Muscle layer of colon (tissue), 2 donors: ENCODE measurements around the gene ATP9B.

Source experiments
- H3K27ac ChIP-seq: one replicate; pipeline ENCODE4 v1.7.0; 2013; ENCODE audit warnings: low read depth, mild to moderate bottlenecking, low read length, moderate library complexity
- H3K27me3 ChIP-seq, 2 donors: one replicate each; pipeline ENCODE4 v1.7.0; 2013; ENCODE audit warnings: low read length in 2 of 2, mild to moderate bottlenecking in 2 of 2; ENCODE audit not compliant: insufficient read depth in 2 of 2, control insufficient read depth in 1 of 2
- H3K36me3 ChIP-seq: one replicate; pipeline ENCODE4 v1.7.0; 2013; ENCODE audit warnings: mild to moderate bottlenecking, low read length; ENCODE audit not compliant: insufficient read depth
- H3K4me1 ChIP-seq: one replicate; pipeline ENCODE4 v1.7.0; 2013; ENCODE audit warnings: mild to moderate bottlenecking, low read length; ENCODE audit not compliant: insufficient read depth
- H3K4me3 ChIP-seq, 2 donors: one replicate each; pipeline ENCODE4 v1.7.0; 2013; ENCODE audit warnings: low read length in 2 of 2, low read depth in 1 of 2, mild to moderate bottlenecking in 1 of 2, moderate library complexity in 1 of 2
- H3K9ac ChIP-seq: one replicate; pipeline ENCODE4 v1.7.0; 2013; ENCODE audit warnings: low read length
- H3K9me3 ChIP-seq: one replicate; pipeline ENCODE4 v1.7.0; 2013; ENCODE audit warnings: mild to moderate bottlenecking, low read length
- donor health status: abdominal sarcoma.
- donor health status: Adenocarcinoma of cecum.

ATP9B gene

DNA sequence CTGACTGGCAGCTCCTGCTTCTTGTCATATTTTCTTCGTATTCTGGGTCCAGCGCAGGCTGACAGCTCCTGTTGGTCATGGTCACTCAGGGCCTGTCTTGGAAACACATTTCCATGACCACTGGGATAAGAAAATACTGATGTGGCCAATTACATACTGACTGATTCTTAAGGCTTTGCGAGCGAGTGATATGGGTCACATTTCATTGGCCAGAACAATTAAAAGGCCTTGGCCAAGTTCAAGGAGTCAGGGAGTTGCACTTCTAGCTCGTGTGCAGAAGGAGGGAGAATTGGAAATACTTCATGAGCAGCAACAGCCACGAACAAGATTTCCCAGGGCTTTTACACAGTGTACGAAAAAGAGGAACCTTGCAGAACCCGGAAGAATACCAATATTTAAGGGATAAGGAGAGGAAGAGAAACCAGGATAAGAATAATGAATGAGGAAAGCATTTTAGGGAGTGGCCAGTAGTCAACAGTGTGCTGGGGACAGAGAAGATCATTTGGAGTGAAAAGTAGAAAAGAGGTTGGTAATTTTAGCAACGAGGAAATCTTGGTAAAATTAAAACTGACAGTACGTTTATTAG, 149.5 kb downstream of the ATP9B start:
- Histone ChIP-seq H3K4me1 (peaks cover 4% of the 10 kb centered on the region), H3K27ac (no peak overlapping the region), H3K4me3 (no peak overlapping the region), H3K9me3 (no peaks in the 10 kb centered on the region), H3K27me3 (no peaks in the 10 kb centered on the region), H3K9ac (no peak overlapping the region), H3K36me3 (no peaks in the 10 kb centered on the region)

DNA sequence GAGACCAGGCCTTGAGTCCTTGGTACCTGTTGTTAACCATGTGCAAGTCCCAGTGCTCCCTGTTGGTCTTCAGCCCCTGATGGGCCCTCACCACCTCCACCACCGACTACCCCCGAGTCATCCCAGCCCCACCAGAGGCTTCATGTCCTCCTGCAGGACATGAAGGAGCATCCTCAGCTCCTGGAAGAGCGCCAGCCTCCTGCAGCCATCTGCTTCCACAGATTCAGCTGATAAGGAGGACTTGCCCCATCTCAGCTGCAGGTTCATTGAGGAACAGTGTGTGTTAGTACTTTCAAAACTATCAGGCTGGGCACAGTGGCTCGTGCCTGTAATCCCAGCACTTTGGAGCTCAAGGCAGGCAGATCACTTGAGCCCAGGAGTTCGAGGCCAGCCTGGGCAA, 151.9 kb downstream of the ATP9B start:
- Histone ChIP-seq H3K4me1 (peaks cover 4% of the 10 kb centered on the region), H3K9me3 (no peaks in the 10 kb centered on the region), H3K4me3 (no peak overlapping the region), H3K36me3 (no peaks in the 10 kb centered on the region), H3K27me3 (no peaks in the 10 kb centered on the region), H3K9ac (no peak overlapping the region), H3K27ac (no peak overlapping the region)

DNA sequence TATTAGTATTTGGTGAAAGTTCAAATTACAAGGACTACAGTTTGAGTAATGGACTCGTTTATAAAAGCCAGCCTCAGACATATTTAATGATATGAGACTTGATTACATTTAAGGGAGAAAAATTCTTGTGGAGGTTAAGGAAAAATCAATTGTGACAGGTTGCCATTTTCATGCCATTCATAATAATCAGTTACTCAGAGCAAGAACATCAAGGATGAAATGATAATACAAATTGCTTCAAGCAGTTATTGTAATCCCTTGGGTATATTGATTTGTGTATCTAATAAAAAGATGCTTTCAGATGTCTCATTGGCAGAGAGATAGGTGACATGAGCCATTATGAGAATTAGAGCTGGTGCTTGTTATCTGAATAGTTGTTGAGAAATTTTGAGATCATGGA, 153.6 kb downstream of the ATP9B start:
- Histone ChIP-seq H3K27ac (no peak overlapping the region), H3K9me3 (no peaks in the 10 kb centered on the region), H3K27me3 (no peaks in the 10 kb centered on the region), H3K4me1 (peaks cover 1% of the 10 kb centered on the region), H3K36me3 (no peaks in the 10 kb centered on the region), H3K4me3 (no peak overlapping the region), H3K9ac (no peak overlapping the region)

DNA sequence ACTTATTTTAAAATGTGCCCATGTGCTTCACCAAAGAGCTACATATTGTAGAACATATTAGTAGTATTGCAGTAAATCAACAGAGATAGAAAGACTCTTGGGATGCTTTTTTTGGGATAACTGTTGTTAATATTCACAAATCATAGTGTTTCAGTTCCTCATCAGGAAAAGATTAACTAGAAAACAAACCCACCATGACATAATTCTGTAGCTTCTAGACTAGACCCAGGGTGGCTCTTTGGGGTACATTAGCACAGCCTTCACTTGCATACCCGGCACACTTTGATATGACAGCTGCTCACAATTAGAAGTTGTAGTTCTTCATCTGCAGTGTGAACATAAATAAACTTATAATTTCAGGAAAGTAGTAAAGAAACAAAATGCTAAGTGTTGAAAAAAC, 154.2 kb downstream of the ATP9B start:
- Histone ChIP-seq H3K27ac (no peak overlapping the region), H3K4me3 (no peak overlapping the region), H3K9me3 (no peaks in the 10 kb centered on the region), H3K4me1 (no peaks in the 10 kb centered on the region), H3K9ac (no peak overlapping the region), H3K36me3 (no peaks in the 10 kb centered on the region), H3K27me3 (no peaks in the 10 kb centered on the region)

DNA sequence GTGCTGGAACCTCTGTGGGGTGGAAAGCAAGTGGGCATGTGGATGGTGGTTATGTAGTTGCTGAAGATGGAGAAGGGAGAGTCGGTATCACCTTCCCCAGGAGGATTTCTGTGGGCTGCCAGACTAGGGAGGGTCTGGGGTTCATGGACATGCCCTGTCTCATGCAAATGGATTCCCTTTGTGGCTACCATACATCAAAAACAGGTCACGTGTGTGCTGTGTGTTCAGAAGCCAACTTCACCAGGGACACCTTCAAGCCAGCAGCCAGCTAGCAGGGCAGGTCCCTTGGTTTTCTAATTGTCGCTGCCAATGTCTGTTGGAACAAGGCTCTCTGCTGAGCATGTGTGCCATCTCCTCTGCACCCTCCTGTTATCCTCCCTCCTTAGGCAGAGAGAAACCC, 155.2 kb downstream of the ATP9B start:
- Histone ChIP-seq H3K9me3 (no peaks in the 10 kb centered on the region), H3K4me3 (no peak overlapping the region), H3K27ac (no peak overlapping the region), H3K27me3 (no peaks in the 10 kb centered on the region), H3K9ac (no peak overlapping the region), H3K36me3 (no peaks in the 10 kb centered on the region), H3K4me1 (no peaks in the 10 kb centered on the region)

DNA sequence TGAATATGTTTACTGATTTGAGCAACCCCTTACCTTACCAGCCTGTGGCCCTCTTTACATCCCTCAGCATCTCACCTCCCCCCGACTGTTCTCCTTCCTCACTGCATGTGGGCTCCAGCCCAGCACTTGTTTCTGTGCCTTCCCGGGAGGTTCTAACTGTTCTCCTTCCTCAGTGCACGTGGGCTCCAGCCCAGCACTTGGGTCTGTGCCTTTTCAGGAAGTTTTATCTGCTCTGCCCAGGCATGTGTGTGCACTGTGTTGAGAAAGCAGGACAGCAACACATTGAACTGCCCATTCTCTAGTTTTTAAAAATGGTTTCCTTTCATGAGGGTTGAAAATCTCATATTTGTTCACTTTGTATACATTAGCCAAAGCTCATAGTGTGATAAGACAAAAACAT, 158.4 kb downstream of the ATP9B start:
- H3K9ac ChIP-seq: no peak overlapping the region
- no peak overlapping the region for H3K27ac ChIP-seq
- H3K27me3 ChIP-seq: no peaks in the 10 kb centered on the region
- no peak overlapping the region for H3K4me3 ChIP-seq
- no peaks in the 10 kb centered on the region for H3K36me3 ChIP-seq
- H3K4me1 ChIP-seq: no peaks in the 10 kb centered on the region
- no peaks in the 10 kb centered on the region for H3K9me3 ChIP-seq

DNA sequence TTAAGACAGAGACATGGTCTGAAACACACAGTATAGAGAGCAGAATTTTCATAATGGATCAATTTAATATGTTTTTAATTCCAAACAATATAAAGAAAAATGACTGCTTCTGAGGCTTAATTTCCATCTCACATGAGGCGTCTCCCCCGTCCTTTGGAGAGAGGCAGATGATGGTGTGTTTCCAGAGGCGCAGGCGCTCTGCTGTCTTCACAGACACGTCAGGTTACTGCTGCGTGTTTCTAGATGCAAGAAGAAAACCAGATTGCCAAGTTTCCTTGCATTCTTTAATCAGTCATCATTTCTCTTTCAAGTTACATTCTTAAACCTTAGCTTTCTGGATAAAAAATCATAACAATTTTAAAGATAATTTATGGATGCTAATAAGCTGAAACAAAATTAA, 160.2 kb downstream of the ATP9B start:
- H3K9ac ChIP-seq: no peak overlapping the region
- H3K4me3 ChIP-seq: no peak overlapping the region
- no peaks in the 10 kb centered on the region for H3K27me3 ChIP-seq
- H3K9me3 ChIP-seq: no peaks in the 10 kb centered on the region
- no peaks in the 10 kb centered on the region for H3K4me1 ChIP-seq
- no peaks in the 10 kb centered on the region for H3K36me3 ChIP-seq
- H3K27ac ChIP-seq: no peak overlapping the region

DNA sequence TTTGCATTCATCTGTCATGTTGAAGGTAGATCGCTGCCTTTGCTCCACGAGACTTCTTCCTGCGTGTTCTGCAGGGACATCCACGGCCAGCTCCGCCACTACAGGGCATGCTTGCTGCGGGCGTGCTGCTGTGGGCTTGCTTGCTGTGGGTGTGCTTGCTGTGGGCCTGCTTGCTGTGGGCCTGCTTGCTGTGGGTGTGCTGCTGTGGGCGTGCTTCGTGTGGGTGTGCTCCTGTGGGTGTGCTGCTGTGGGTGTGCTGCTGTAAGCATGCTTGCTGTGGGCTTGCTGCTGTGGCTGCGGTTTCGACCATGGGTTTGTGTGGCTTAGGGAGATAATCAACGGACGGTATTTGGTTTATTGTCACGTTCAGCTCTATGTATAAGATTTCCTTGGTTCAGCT, 165.2 kb downstream of the ATP9B start:
- no peaks in the 10 kb centered on the region for H3K27me3 ChIP-seq
- no peak overlapping the region for H3K4me3 ChIP-seq
- H3K4me1 ChIP-seq: no peaks in the 10 kb centered on the region
- no peak overlapping the region for H3K9ac ChIP-seq
- H3K9me3 ChIP-seq: no peaks in the 10 kb centered on the region
- no peaks in the 10 kb centered on the region for H3K36me3 ChIP-seq
- H3K27ac ChIP-seq: no peak overlapping the region

DNA sequence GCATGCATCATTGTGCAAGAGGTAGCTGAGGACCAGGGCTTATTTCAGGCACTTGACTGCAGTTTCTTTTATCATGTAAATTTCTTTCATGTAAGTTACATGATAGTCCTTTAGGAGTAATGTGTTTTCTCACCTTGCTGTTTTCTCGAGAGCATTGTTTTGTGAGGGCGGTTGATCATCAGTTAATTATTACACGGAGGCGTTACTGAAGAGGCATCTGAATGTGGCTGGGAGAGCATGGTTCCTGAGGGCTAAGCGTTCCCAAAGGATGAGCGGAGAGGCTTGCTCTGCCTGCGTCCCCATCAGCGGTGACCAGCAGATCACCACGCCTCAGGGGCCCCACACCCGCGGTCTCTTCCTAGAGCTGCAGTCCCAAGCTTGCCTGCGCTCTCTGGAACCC, 170.4 kb downstream of the ATP9B start:
- Histone ChIP-seq H3K4me1 (no peaks in the 10 kb centered on the region), H3K27ac (no peak overlapping the region), H3K36me3 (no peaks in the 10 kb centered on the region), H3K9ac (no peak overlapping the region), H3K9me3 (no peaks in the 10 kb centered on the region), H3K4me3 (no peak overlapping the region), H3K27me3 (no peaks in the 10 kb centered on the region)

DNA sequence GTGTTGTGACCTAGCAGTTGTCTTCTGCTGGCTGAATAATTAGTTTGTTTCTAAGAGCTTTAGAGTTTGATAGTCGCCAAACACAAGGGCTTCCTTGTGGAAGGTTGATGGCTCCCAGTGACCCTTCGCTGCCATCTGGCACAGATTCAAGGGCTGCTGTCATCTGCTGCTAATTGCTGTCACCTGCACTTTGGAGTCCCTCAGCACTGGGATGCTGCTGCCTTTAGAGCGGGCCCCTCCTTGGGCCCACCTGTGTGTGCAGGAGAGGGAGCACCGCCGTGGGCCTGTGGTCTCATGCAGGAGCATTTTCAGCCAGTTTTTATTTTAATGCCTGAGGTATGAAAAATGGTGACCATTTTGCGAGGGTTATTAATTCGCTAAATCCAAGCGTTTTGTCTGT, 172.6 kb downstream of the ATP9B start:
- H3K27me3 ChIP-seq: no peaks in the 10 kb centered on the region
- no peaks in the 10 kb centered on the region for H3K4me1 ChIP-seq
- no peaks in the 10 kb centered on the region for H3K9me3 ChIP-seq
- H3K27ac ChIP-seq: no peak overlapping the region
- H3K4me3 ChIP-seq: no peak overlapping the region
- no peak overlapping the region for H3K9ac ChIP-seq
- no peaks in the 10 kb centered on the region for H3K36me3 ChIP-seq

DNA sequence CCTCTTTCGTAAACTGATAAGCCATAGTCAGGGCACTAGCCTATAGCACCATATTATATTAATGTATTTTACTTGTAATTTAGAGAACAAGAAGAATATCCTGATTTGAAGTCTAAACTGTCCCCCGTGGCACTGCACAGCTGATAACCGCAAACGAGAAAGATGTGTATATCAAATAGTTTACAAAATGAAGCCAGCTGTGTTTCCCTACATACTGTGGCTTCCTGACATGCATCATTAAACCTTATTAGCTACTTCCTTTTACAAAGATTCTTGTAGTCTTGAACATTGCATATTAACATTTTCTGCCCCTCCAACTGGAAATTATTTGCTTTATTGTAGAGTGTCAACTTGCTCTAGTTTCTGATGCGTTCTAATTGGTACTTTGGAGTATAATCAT, 173.1 kb downstream of the ATP9B start:
- Histone ChIP-seq H3K9ac (no peak overlapping the region), H3K4me1 (no peaks in the 10 kb centered on the region), H3K9me3 (no peaks in the 10 kb centered on the region), H3K27me3 (no peaks in the 10 kb centered on the region), H3K36me3 (no peaks in the 10 kb centered on the region), H3K4me3 (no peak overlapping the region), H3K27ac (no peak overlapping the region)

DNA sequence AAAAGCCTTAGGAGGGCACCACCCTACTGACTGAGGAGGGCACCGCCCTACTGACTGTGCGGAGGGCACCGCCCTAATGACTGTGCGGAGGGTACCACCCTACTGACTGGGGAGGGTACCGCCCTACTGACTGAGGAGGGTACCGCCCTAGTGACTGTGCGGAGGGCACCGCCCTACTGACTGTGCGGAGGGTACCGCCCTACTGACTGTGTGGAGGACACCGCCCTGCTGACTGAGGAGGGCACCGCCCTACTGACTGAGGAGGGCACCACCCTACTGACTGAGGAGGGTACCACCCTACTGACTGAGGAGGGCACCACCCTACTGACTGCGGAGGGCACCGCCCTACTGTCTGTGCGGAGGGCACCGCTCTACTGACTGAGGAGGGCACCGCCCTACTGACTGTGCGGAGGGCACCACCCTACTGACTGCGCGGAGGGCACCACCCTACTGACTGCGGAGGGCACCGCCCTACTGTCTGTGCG, 176.4 kb downstream of the ATP9B start:
- H3K27me3 ChIP-seq: no peaks in the 10 kb centered on the region
- no peaks in the 10 kb centered on the region for H3K4me1 ChIP-seq
- H3K4me3 ChIP-seq: no peak overlapping the region
- H3K9me3 ChIP-seq: no peaks in the 10 kb centered on the region
- no peak overlapping the region for H3K27ac ChIP-seq
- no peak overlapping the region for H3K9ac ChIP-seq
- H3K36me3 ChIP-seq: no peaks in the 10 kb centered on the region
